NB4 (cell line): ENCODE data around the gene USP48.
"Not testable (repeated sequence)": the region's sequence is repeated elsewhere in the genome, so short reads cannot be mapped to it uniquely, and the experiment has no call there.

ENCODE experiments used
- DNase-seq: peaks from one replicate; pipeline ENCODE4 v3.0.0; 2010; ENCODE audit warnings: low read depth
- H3K4me3 ChIP-seq: one replicate; pipeline ENCODE4 v1.5.1; 2011; ENCODE audit warnings: mild to moderate bottlenecking, low read depth, low read length, moderate library complexity
- CTCF ChIP-seq: IDR thresholded peaks from one replicate; pipeline ENCODE4 v1.5.1; 2012; ENCODE audit warnings: low read depth, low read length
- MAX ChIP-seq: IDR thresholded peaks from 2 replicates; pipeline ENCODE4 v1.6.1; 2011; ENCODE audit warnings: low read depth, low read length
- MYC ChIP-seq: IDR thresholded peaks from 2 replicates; pipeline ENCODE4 v1.6.1; 2011; ENCODE audit warnings: low read depth, low read length
- POLR2A ChIP-seq: IDR thresholded peaks from 2 replicates; pipeline ENCODE4 v1.6.1; 2011; ENCODE audit warnings: mild to moderate bottlenecking; ENCODE audit not compliant: insufficient read length; ENCODE audit errors: extremely low read depth

USP48 gene

GRCh38 chr1:21786640-21787039 is 3.7 kb upstream of the USP48 start:
- TF ChIP-seq MYC (no peak), MAX (no peak), POLR2A (no peak), CTCF (no peak)
- DNase-seq, result no peak
- no peak overlapping the region for H3K4me3 ChIP-seq

GRCh38 chr1:21785764-21786163 is 2.8 kb upstream of the USP48 start:
- H3K4me3 ChIP-seq, DNase-seq: not testable (repeated sequence)

GRCh38 chr1:21783679-21784603 is 992 bp upstream of the USP48 start:
- peak overlapping the region; percentile 78 for H3K4me3 ChIP-seq
- TF ChIP-seq MYC (peak; percentile 74; the same call in 1 of the 2 replicates), POLR2A (no peak), MAX (peak; percentile 77)
- DNase-seq, result peak; percentile 97

- TF ChIP-seq MAX (no peak), MYC (peak; percentile 11; the same call in 1 of the 2 replicates)
- DNase-seq, result peak; percentile 83
- peak overlapping the region; percentile 85 for H3K4me3 ChIP-seq
Observed at GRCh38 chr1:21782349-21782867, 541 bp downstream of the USP48 start.

GRCh38 chr1:21781815-21782348 is 1.1 kb downstream of the USP48 start:
- H3K4me3 ChIP-seq, result peak overlapping the region; percentile 85
- no peak for TF ChIP-seq MYC
- TF ChIP-seq POLR2A, result no peak
- TF ChIP-seq MAX, result 0 out of 2 replicates have a peak, but pooled peaks have one; percentile 5
- no peak for TF ChIP-seq CTCF
- DNase-seq, result peak; percentile 37

- DNase-seq, result no peak
- peak overlapping the region; percentile 37 for H3K4me3 ChIP-seq
- no peak for TF ChIP-seq MYC
- no peak for TF ChIP-seq MAX
- no peak for TF ChIP-seq POLR2A
- TF ChIP-seq CTCF, result no peak
Observed at GRCh38 chr1:21779613-21780521, 3.1 kb downstream of the USP48 start.
